GM12873 (cell line): ENCODE results near the gene GNG2.

ENCODE experiments used
- TF ChIP-seq, protein P1 (sequence below): IDR thresholded peaks from 2 replicates; pipeline ENCODE4 v1.5.1; 2012; ENCODE audit warnings: low read depth, mild to moderate bottlenecking, moderate library complexity, low read length, control low read depth; ENCODE audit not compliant: insufficient read depth; ENCODE audit errors: missing control alignments

GNG2 gene

DNA sequence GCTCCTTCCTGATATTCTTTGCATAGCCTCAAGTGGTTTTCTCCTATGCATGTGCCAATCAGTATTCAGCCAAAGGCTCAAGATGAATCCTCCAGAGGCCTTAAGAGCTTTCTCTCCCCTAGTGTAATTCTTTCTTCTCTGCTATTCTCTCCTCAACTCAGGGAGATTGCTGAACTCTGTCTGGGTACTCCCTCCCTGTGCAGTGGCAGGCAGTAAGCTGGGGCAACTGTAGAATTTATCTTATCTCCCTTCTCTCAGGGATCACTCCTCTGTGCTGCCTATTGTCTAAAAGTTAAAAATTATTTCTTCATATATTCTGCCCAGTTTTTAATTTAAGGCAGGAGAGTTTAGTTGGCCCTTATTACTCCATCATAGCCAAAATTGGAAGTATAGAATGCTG, 100.5 kb downstream of the GNG2 start:
- TF ChIP-seq, protein P1, sequence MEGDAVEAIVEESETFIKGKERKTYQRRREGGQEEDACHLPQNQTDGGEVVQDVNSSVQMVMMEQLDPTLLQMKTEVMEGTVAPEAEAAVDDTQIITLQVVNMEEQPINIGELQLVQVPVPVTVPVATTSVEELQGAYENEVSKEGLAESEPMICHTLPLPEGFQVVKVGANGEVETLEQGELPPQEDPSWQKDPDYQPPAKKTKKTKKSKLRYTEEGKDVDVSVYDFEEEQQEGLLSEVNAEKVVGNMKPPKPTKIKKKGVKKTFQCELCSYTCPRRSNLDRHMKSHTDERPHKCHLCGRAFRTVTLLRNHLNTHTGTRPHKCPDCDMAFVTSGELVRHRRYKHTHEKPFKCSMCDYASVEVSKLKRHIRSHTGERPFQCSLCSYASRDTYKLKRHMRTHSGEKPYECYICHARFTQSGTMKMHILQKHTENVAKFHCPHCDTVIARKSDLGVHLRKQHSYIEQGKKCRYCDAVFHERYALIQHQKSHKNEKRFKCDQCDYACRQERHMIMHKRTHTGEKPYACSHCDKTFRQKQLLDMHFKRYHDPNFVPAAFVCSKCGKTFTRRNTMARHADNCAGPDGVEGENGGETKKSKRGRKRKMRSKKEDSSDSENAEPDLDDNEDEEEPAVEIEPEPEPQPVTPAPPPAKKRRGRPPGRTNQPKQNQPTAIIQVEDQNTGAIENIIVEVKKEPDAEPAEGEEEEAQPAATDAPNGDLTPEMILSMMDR, result no peak

DNA sequence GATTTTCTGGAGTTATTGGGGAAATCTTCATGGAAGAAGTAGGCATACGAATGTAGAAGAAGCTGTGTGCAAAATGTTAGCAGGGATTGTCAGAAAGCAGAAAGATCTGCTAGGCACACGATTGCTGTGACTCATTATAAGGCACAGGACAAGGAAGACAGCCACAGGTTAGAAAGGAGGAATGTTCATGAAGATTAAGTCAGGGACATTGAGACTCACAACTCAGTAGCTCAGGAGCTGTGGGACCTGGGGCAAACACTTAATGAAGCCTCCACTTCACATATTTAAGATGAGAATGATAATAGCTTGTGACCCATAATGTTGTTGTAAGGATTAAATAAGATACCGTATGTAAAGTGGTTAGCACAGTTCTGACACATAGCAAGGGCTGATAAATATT, 102.3 kb downstream of the GNG2 start:
- TF ChIP-seq, protein P1, result no peak

DNA sequence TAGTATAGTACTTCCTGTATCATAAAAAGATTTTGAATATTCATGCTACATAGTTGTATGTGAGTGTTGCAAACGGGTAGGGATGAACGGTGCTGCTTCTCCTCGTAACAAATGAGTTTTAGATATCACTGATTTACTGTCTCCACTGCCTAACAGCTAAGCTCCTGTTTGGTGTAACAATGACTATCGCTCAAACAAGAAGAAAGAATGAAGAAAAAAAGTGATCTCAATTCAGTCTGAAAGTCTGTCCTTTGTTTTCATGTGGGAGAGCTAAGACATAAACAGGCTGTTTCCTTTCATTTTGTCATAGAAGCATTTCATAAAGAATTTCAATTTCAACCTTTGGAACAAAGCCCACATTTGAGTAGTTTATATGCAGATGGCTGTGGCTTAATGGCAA, 102.9 kb downstream of the GNG2 start:
- TF ChIP-seq, protein P1, result no peak

DNA sequence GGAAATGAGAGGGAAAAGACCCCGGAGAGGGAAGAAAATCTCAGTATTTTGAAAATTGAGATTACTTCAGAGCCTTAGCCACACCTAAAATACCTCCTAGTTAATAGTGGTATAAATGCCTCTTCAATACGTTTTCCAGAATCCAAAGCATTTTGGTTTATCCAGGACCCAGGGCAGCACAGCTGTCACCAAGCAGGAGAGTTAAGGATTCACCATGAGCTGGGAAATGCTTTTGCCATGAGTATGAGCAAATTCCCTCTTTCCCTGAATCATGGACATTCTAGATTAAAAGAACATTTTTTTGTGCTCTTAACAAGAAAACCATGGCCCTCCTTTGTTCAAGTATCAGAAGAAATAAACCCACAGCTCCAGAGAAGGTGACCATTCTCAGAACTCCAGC, 107.1 kb downstream of the GNG2 start:
- TF ChIP-seq, protein P1, result no peak

DNA sequence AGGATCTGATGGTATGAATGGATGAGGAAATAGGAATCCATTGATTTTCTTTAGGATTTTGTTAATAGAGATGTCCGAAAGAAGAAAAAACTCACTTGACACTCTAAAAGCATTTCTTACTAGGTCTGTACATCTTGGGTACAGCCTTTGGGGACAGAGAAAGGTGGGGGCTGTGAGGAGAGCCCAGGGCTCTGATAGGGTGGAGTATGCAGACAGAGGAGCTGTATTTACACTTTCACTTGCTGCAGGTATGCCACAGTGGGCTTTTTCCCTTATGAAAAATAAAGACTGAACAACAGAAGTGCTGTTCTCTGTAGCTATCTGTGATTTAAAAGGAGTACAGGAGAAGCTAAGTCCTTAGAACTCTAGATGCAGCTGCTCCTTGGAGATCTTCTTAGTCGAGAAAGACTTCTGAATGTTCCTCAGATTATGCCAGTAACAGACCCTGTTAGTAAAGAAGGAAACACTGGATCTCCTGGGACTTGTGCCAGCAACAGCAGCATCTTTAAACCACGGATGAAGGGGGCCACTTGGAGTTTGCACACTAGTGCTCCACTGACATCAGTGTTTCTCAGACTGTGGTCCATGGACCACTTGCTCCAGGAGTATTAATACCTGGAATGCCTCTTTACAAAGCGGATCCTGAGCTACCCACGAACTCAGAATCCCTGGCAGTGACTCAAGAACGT, 109.6 kb downstream of the GNG2 start:
- TF ChIP-seq, protein P1, result no peak

DNA sequence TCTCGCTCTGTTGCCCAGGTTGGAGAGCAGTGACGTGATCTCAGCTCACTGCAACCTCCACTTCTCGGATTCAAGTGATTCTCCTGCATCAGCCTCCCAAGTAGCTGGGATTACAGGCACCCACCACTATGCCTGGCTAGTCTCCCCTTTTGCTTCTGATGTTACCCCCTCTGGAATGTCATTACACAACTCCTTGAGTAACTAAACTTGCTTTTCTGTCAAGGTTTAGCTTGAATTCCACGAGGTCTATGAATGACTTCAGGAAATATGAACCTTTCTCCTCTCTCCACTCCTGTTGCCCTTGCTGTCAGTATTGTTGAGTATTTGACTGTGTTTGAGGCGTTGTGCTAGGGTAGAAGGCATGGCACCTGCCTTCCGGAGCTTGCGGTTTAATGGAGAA, 112.2 kb downstream of the GNG2 start:
- TF ChIP-seq, protein P1, result no peak

DNA sequence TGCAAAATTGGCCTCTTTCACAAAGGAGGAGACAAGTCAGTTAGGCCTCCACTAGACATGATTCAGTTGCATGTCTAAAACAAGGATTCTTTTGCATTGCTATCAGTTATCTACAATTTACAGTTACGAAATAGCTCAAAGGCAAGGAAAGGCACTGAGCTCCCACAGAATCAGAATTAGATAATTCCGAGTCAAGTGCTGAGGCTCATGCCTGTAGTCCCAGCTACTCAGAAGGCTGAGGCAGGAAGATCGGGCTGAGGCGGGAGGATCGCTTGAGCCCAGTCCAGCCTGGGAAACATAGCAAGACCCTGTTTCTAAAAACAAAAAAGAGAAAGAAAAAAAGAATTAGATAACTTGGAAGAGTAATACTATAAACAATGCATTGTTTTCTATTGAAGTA, 116.7 kb downstream of the GNG2 start:
- TF ChIP-seq, protein P1, result no peak

DNA sequence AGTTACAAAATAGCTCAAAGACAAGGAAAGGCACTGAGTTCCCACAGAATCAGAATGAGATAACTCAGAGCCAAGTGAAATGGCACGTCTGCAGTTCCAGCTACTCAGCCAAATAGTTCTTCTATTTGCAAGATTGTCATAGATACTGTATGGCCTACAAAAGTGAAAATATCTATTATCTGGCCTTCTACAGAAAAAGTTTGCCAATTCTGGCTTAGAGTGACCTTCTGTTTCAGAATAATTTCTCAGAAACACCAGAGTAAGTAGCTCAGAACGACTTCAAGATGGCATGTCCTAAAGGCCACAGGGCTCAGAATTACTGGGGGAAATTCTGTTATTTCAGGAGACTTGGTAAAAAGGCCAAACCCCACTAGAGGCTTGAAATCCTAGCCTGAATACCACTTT, 118.3 kb downstream of the GNG2 start:
- TF ChIP-seq, protein P1, result no peak
